K562 (cell line): ENCODE measurements around the gene SND1. TPM values are rescaled to one million over a fixed set of nuclear protein-coding genes. Genes with fewer than 3 reads are reported as not detected.
A peak's percentile ranks its signal among the peaks of the same experiment; 100 is the strongest.

ENCODE experiments used
- BCOR ChIP-seq: fragments of 450-650 bp; IDR thresholded peaks from 2 replicates; pipeline ENCODE4 v1.6.1; 2016
- HDAC1 ChIP-seq, 2 experiments: fragments of 450-650 bp; IDR thresholded peaks; 2 replicates each; pipeline ENCODE4 v1.6.1; 2016 to 2017; ENCODE audit warnings: inconsistent platforms in 1 of 2, mild to moderate bottlenecking in 1 of 2, moderate library complexity in 1 of 2
- HINFP ChIP-seq: fragments of 450-650 bp; conservative IDR thresholded peaks from 2 replicates; pipeline ENCODE4 v1.6.1; 2016; ENCODE audit warnings: missing genetic modification characterization, low read depth, mild to moderate bottlenecking, control low read depth, missing compliant biosample characterization
- KDM1A ChIP-seq, 2 experiments: fragments of 450-650 bp; IDR thresholded peaks; 2 replicates each; pipeline ENCODE4 v1.6.1; 2016; ENCODE audit warnings: mild to moderate bottlenecking in 2 of 2
- NCOR1 ChIP-seq: fragments of 450-650 bp; IDR thresholded peaks from 2 replicates; pipeline ENCODE4 v1.6.1; 2016; ENCODE audit warnings: mild to moderate bottlenecking, moderate library complexity
- USF2 ChIP-seq: sonication (generic); formaldehyde crosslinking; IDR thresholded peaks from 2 replicates; pipeline ENCODE4 v1.5.0; 2020; ENCODE audit warnings: missing genetic modification reagents
- ZNF280B ChIP-seq: fragments of 250-450 bp; sonication (Bioruptor Pico); IDR thresholded peaks from 2 replicates; pipeline ENCODE4 v1.5.1; 2021; ENCODE audit warnings: mild to moderate bottlenecking
- polyA plus RNA-seq, 8 experiments: library from polyadenylated mRNA; depleted of rRNA in 4 of 8; stranded (reverse) in 5 of 8; unstranded in 3 of 8; fragments of >200 nt; fragmentation: Nextera tagmentation in 2 of 8; fragmentation: Illumina TruSeq in 1 of 8; extraction: Ambion mirVana in 2 of 8; extraction: Trizol in 1 of 8; gene quantifications; 2 replicates each; pipeline versions ENCODE4 v1.2.1 to v1.2.3, GENCODE V29; 2011 to 2014; ENCODE audit warnings: inconsistent platforms in 1 of 8, missing spikeins in 1 of 8
- total RNA-seq, 7 experiments: library from RNA; depleted of rRNA in 6 of 7; stranded (reverse); fragments of >200 nt in 6 of 7; fragmentation: Illumina TruSeq in 2 of 7; extraction: Trizol in 2 of 7; gene quantifications; 2 replicates each; pipeline versions ENCODE4 v1.2.1 to v1.2.3, GENCODE V29; 2011 to 2021; ENCODE audit warnings: low replicate concordance in 1 of 7
- TF ChIP-seq, protein P1 (sequence below): sonication (generic); formaldehyde crosslinking; IDR thresholded peaks from 2 replicates; pipeline ENCODE4 v1.8.0; 2023; ENCODE audit warnings: mild to moderate bottlenecking, missing genetic modification reagents

SND1 gene
- total and polyA plus RNA-seq, 9 of the 15 experiments (the other 6 are each of a cell fraction or from before 2014, with no cell fraction given) = 46.5 to 307 (median 191) TPM

DNA sequence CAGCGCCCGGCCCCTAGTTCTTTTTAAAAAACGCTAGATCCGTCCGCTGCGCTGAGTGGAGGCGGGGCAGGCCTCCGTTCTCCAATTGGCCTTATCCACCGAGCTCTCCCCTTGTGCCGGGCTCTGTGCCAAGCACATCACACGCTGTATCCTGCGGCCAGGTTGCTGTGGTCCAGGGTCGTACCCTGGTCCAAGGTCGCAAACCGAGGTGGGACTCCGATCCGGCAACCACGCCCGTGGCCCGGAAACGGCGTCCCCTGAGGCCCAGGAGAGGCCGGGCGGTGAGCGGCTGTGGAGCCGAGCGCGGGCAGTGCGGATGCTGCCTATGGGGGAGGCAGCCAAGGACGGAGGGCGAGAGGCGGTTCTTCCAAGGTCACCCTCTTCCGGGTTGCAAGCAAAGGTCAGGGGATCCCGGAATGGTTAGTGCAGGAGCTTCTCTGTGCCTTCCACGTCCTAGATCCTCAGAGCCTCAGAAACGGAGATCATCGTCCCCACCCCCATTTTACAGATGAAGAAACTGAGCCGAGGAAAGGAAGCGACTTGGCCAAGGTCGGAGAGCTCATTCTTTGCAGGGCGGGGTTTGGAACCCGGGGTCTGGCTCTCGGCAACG is 451.6 kb downstream of the SND1 start (continued):
- TF ChIP-seq, protein P1, sequence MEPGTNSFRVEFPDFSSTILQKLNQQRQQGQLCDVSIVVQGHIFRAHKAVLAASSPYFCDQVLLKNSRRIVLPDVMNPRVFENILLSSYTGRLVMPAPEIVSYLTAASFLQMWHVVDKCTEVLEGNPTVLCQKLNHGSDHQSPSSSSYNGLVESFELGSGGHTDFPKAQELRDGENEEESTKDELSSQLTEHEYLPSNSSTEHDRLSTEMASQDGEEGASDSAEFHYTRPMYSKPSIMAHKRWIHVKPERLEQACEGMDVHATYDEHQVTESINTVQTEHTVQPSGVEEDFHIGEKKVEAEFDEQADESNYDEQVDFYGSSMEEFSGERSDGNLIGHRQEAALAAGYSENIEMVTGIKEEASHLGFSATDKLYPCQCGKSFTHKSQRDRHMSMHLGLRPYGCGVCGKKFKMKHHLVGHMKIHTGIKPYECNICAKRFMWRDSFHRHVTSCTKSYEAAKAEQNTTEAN = no peak
- peak; percentile 42; the same call in 1 of the 2 replicates for TF ChIP-seq BCOR
- no peak for TF ChIP-seq USF2 (CRISPR knock-in tag)
- no peak for TF ChIP-seq NCOR1
- no peak for TF ChIP-seq ZNF280B (CRISPR knock-in tag)
- TF ChIP-seq HINFP (tag) = no peak
- TF ChIP-seq KDM1A (IDR thresholded peaks at IDR 0.05) = no peak
- no peak for TF ChIP-seq HDAC1 (IDR thresholded peaks at IDR 0.05)
- TF ChIP-seq, all 486 proteins: peak for 10
